ENCODE data around the gene HMGB4.

GRCh38 chr1:33841494-33841893 is 22.4 kb upstream of the HMGB4 start:
- TF ChIP-seq, protein P1, sequence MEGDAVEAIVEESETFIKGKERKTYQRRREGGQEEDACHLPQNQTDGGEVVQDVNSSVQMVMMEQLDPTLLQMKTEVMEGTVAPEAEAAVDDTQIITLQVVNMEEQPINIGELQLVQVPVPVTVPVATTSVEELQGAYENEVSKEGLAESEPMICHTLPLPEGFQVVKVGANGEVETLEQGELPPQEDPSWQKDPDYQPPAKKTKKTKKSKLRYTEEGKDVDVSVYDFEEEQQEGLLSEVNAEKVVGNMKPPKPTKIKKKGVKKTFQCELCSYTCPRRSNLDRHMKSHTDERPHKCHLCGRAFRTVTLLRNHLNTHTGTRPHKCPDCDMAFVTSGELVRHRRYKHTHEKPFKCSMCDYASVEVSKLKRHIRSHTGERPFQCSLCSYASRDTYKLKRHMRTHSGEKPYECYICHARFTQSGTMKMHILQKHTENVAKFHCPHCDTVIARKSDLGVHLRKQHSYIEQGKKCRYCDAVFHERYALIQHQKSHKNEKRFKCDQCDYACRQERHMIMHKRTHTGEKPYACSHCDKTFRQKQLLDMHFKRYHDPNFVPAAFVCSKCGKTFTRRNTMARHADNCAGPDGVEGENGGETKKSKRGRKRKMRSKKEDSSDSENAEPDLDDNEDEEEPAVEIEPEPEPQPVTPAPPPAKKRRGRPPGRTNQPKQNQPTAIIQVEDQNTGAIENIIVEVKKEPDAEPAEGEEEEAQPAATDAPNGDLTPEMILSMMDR (IDR thresholded peaks at IDR 0.05) = no peak
- no peak for TF ChIP-seq POLR2A (IDR thresholded peaks at IDR 0.05)

Measured in testis (tissue), 2 donors.